SIG-M5 (cell line): ENCODE data around the gene SPRED2.

Experiments used
- DNase-seq: peaks from one replicate; lab custom pipeline; 2025; lab: John Stamatoyannopoulos, UW

SPRED2 gene

DNA sequence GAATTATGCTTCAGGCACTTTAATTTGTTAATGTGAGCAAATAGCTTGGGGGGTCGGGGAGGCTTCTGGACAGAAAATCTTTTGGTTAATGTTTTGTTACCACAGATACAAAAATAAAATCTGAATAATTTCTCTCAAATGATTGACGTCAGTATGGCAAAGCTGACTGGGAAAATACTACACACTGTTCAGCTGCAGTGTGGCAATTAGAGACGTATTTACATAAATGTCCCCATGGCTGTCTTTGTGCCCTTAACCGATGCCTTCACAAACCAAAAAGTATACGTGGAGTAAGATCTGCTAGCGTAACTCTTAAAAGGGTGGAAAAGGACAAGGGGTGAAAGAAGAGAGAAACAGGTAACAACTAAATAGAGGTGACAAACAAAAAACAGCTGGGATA is 121.3 kb downstream of the SPRED2 start:
- no peak for DNase-seq

DNA sequence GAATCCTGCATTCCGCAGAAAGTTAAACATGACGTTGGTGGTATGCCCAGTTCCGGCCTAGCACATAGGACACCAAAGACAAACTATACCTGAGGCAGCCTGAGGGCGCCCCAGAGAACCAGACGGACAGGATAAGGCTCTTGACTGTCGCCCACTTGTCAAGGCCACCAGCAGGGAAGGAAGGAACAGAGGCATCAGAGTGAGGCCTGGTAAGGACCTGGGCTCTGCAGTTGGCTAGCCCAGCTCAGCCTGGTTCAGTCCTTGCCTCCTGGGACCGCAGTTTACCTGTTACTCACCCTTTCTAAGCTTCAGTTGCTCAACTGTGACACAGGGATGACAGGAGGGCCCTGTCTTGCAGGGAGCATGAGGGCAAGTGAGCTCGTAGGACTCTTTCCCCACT is 122.7 kb downstream of the SPRED2 start:
- DNase-seq, result no peak

DNA sequence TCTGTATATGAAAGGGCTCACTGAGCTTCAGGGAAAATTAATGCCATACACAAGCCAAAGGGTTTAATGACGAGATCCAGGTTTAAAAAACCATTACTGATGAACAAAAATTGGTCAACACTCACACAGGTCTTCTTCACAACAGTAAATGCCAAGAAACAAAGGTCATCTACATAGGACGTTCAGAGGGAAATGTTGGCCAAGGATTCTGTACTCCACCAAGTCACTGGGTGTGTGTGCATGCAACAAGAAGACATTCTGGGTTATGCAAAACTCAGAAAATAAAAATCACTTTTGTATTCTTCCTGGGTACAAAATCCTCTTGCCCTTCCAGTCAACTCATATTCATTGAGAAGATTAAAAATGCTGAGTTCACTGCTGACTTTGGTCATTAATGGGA is 126.5 kb downstream of the SPRED2 start:
- DNase-seq, result no peak

DNA sequence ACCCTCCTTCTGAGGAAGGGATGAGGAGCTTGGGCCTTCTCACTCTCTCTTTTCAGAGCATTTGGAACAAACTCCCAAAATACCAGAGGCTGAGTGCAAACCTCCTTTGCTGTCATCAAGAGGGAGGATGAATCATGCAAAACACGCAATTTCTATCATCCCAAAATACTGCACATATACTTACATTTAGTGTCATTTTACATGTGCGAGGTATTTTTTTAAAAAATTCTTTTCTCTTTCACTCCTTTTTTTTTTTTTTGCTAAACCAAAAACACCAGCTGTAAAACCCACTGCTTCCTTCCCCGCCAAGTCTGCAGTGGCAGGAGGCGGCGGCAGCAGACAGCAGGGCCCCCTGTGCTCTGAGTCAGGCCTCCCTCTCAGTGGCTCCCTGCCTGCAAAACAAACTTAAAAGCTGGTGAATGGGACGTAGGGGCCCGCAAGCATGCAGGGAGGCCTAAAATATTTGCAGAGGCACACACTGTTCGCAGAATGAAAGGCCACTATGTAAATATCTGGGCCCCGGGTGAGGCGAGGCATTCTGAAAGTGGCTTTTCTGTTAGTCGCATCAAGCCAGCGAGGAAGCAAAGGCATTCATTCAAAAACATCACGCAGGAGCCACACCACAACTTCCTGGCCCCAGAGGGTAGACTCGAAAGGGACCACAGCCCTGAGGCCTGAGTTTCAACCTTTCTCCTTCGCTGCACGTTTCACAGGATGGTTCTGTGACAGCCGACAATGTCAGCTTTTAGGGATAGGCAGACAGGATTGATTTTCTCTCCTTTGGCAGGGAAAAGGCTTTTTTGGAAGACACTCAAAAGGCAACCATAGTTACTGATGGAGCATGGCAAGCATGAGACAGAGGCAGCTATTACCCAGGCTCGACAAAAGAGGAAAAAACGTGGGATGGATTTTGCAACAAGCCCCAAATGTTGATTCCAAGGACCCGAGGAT is 131.4 kb downstream of the SPRED2 start:
- DNase-seq, result no peak

DNA sequence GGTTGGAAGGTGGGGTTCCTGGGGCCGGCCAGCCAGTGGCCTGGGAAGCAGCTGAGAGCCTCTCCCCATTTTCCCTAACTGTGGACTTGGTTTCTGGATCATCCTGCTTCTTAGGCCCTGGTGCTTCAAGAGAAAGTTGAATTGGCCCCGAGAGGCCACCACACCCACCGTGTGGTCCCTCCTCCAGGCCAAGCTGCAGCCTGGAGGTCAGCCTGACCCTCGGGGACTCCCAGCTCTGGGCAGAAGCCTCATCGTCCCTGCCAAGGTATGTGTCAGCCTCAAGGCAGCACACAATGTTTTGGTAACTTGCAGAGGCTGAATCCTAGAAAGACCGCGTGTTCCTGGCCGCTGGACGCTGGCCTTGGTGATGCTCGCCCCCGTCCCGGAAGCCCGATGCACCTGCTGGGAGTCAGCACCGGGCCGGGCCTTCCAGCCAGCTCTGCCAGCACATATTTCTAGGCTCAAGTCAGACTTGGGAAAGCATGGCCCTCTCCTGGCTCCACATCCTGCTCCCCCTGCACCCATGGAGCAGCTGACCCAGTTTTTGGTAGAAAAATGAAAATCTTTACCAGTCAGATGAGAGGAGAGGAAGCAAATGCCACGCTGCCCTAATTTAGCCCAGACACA is 132.2 kb downstream of the SPRED2 start:
- no peak for DNase-seq

DNA sequence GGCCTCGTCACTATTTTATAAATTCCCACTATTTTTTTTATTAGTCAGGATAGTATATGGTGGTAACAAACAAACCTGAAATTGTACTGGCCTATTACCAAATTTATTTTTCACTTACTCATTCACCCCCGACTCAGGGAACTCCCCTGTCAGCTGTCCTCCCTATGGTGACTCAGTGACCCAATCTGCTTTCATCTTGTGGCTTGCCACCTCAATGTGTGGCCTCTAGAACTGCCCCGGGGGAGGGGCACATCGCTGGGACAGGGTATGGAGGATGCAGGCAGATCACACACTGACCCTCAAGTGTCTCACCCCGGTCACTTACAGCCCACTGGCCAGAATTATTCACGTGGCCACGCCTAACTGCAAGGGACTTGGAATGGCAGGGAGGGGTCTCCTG is 133.2 kb downstream of the SPRED2 start:
- DNase-seq, result no peak

DNA sequence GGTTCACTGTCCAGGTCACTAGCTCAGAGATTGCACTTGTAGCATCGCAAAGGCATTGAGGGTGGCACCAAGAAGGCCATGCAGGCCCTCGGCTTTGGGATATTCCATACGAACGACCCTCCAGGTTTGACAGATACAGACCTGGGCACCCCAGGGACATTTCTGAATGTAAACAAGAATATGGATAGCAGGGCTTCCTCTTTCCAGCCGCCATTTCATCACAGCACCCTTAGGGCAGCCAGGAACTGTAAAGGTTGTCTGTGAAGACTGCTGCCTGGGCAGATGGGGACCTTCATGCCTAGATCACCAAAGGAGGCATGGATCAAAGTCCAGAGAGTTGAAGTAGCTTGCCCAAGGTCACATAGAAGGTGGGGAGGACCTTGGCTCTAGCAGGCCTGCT is 134.3 kb downstream of the SPRED2 start:
- no peak for DNase-seq

DNA sequence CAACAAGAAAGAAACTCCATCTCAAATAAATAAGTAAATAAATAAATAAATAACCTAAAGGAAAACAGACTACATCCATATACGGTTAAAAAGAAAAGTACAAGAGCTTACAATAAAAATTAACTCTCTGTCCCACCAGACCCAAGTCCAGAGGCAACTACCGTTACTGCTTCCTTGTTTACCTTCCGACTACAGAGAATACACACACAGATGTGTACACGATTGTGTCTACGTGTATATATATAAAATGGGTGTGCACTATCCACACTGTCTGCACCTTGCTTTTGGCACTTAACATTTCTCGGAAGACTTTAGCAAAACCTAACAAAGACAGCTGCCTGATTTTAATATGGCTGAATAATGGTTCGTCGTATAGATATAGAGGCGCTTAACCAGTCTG is 134.9 kb downstream of the SPRED2 start:
- DNase-seq, result no peak

DNA sequence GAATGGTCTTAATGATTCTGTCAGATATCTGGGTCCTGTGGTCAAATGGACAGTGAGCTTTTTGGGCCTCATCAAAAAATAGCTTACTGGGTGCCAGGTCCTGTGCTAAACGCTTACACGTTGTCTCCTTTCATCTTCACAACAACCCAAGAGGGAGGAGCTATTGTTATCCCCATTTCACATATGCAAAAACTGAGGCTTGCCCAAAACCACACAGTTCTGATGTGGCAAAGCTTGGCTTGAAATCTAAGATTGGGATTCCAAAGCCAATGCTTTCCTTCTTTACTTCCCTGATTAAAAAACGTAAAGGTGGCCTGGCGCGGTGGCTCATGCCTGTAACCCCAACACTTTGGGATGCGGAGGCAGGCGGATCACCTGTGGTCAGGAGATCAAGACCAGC is 135.4 kb downstream of the SPRED2 start:
- no peak for DNase-seq

DNA sequence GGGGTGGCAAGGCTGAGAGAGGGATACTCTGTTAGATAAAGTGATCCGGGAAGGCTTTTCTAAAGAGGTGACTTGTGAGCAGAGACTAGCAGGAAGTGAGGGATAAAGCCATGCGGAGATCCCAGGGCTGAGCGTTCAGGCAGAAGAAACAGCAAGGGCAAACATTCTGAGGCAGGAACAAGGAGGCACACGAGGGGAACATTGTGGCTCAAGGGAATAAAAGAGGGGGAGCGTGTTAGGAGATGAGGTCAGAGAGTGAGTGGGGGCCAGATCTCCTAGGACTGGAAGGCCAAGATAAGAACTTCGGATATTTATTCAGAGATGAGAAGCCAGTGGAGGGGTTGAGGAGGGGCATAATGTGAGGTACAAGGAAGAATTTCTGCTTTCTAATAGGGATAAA is 137.7 kb downstream of the SPRED2 start:
- DNase-seq, result no peak

DNA sequence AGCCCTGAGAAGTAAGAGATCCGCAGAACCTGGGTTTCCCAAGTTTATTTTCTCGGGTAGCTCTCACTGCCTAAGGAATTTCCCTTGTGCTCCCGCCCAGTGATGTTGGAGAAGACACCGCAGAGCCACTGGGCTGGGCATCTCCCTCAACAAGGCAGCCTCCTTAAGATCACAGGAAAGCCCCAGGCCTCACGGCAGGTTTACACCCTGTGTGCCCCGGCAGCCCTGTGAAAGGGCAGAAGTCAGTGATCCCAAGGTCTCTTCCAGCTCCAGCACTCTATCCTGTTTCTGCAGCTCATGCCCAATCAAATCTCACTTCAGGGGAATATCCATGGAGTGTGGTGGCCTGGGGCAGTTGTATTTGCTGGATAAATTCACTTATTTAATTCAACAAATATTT is 138.3 kb downstream of the SPRED2 start:
- DNase-seq, result no peak

DNA sequence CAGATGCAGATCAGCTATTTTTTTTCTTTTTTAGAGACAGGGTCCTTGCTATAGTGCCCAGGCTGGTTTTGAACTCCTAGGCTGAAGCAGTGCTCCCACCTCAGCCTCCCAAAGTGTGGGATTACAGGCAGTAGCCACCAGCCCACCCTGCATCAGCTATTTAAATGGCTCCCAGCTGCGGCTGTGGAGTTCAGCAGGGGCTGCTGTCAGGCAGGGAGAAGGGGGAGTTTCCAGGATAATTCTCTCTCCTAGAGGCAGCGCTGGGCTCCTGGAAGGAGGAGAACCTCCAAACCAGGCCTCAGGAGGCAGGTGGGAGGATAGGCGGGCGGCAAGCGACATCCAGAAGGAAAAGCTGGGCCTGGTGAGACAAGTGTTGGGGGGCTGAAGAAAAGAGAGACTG is 139.0 kb downstream of the SPRED2 start:
- no peak for DNase-seq

DNA sequence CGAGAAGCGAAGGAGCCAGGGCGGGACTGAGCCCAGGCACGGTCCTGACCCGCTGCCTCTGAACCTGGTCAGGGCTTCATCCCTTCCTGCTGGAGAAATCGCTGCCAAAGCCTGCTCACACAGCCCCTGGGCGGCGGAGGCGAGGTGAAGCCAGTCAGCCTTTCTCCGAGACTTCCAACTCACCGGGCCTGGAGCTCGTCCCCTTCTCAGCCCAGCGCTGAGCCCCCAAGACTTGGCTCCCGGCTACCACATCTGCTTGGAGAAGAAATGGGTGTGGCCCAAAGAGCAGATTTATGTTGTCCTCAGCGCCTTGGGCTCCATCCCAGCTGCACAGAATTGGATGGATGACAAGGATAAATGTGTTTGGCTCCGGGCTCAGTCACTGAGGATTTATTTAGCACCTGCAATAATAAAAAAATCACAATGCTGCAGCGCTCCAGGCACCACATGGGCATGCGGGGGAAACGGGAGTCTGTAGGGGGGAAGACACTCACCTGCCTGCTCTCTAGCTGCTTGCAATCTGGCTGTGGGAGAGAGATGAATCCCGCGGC is 139.9 kb downstream of the SPRED2 start:
- no peak for DNase-seq

DNA sequence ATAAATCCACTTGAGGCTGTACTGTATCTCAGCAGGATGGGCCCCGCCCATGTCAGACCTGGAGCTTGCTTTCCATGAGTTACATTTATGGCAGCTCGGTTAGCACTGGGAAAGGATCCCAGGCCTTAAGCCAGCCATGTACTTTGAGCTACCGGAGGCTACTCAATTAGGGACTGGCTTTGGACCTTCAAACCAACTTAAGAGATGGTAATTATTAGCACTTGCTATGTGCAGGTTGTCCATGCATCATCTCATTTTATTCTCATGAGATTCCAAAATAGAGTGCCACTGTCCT is 140.3 kb downstream of the SPRED2 start:
- no peak for DNase-seq

DNA sequence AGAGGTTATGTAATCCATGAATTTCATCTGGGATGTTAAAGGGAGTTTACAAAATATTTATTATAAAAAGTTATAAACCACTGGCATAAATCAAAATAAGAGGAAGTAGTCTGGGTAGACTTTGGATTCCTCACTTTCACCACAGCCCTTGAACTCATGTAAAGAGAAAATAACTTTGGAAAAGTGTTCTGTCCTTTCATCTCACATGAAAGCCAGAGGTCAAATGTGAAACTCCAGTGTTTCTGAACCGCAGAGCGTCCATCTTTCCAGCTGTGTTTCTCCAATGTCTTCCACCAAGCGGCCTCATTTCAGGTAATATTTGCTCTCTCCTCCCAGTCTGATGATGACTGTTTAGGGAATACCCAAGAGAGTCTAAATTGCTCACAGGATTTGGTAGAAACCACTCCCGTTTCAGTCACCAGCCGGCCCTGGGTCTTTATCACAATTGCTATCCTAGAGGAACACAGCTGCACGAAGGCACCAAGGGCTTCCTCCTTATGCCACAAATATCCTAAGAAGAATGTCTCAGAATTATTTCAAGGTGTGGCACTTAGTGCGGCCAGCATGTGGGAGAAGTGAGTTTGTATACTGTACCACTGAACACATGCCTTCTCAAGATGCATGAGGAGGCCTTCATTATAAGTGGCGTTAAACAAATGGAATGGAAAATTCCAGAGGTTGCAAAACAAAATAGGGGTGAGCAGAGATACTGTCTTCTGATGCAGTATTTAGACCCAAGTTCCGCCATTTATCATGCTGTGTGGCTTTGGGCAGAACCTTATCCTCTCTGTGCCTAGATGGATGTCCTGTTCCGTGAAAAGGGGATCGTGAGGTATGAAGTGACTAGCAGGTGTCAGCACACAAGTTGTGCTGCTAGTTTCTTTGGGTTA is 140.9 kb downstream of the SPRED2 start:
- DNase-seq, result no peak

DNA sequence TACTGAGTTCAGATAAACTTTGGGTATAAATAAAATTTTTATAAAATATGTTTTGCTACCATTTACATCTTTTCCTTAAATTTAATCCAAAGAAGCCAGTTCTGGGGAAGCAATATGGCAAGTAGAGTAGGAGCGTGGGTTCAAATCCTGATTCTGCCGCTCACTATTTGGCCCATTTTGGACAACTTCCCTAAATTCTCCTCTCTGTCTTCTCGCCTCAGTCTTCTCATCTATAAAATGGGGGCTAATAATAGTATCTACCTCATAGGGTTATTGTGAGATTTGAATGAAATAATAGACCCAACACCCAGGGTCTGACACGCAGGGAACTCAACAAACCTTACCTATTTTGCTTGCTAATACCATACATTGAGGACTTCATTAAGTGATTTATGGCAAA is 145.0 kb downstream of the SPRED2 start:
- DNase-seq, result no peak

DNA sequence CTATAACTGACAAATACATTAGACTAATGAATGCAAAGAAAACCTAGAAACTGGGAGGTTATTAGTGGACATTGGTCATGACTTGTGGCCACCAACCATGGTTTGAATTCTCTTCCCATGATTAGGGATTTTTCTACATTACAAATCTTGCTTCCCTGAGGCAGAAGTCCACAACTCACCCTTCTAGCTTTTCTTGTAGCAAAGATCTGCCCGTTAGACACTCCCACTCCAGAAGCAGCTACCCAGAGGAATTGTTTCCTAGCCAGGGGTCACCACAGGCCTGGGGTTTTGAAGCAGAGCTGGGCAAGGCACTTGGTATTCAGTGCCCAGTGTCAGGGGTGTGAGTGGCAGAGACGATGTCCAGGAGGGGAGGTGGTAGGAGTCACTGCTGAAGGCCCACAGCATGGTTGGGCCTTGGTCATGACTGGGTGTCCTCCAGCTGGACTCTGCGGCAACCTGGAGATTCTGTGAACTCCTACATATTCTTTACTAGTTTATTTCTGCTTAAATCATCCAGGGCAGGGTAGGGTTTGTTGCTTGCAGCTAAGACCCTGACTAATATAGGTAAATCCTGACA is 149.8 kb downstream of the SPRED2 start:
- no peak for DNase-seq

DNA sequence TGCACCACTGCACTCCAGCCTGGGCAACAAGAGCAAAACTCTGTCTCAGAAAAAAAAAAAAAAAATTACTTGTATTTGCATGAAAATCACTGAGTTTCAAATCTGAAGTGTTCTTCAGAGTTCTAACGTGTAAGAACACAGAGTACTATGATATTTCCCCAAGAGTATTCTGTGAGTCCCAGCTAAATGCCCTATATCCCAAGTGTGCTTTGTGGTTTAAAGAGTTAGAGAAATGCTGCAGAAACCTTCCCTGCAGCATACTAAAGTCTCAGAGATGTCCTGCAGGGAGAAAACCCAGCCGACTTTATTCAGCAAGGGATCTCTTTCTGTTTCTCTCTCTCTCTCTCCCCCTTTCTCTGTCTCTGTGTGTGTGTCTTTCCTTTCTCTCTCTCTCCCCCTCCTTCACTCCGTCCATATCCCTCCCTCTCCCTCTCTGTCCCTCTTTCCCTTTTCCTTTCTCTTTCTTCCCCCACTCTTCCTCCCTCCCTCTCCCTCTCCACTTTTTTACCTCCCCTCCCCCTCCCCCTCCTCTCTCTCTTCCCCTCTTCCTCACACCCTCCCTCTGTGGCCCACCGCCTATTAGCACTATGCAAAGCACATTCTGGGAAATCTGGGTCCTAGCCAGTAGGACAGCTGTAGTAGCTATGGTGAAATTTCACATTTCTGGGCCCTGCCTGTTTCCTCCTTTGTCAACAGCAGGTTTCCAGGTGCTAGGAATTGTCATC is 150.6 kb downstream of the SPRED2 start:
- no peak for DNase-seq

DNA sequence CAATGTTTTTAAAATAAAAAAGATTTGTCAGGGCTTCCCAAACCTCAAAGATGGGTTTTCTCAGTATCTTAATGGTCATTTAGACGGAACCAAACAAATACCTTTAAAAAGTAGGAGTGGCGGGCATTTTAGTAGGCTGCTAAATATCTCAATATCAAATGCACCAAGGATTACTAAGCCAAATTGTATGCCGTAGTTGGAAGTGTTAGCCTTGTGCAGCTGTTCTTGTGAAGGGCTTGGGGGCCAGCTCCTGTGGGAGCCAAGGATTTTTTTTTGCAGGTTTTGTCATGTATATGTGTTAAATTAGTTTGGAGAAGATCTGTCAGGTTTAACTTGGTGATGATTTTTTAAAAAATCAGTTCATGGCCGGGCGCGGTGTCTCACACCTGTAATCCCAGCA is 152.6 kb downstream of the SPRED2 start:
- no peak for DNase-seq

DNA sequence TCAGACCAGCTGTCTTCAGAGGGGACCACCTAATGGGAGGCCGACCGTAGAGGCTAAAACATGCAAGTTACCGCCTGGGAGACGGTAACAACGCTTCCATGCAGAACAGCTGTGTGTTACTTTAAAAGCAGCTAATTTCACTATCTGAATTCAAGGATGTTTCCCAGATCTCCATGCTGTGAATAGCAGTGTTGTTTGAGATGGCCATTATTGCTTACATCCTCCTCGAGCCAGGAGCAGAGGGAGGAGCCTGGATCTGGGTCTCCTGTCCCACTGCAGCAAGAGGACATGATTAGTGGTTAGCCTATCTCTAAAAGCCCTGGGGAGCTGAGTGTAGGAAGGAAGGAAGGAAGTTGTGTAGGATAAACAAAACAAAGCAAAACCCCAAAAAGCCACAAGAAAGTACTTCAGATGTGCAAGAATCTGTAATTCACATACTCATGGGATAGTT is 153.8 kb downstream of the SPRED2 start:
- DNase-seq, result no peak

DNA sequence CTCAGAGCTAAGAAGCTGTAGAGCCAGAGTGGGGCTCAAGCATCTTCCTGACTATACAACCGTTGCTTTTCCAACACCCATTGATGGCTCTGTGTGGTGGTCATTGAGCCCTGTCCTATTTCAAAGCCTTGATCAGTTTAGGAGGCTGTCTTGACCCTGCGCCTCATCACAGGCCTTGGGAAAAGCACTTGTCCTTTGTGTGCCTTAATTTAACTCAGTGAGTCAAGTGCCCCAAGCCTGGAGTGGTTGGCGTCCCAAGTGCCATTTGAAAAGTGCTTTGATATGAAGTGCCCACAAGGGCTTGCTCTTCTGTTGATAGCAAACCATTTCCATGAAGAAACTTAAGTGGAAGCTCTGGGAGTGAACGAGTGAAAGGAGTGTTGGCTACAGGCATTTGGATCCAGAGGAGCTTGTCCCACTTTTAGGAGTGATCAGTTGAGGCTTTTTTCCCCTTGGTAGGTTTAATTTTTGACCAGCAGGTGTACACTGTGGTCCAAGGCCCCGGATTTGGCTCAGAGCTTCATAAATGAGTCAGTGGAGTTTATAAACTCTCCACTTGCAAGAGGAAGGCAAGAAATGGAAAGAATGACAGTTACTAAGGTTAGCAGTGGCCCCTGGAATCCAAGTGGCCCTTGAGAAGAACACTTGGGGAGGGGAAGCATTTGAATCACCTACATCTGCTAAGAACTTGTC is 154.5 kb downstream of the SPRED2 start:
- DNase-seq, result no peak
